Gastroesophageal sphincter (tissue), 2 donors: ENCODE measurements around the gene TTLL13.

Experiments used
- EP300 ChIP-seq: sonication (generic); formaldehyde crosslinking; IDR thresholded peaks from one replicate; pipeline ENCODE4 v1.6.1; 2017; ENCODE audit warnings: antibody characterized with exemption, mild to moderate bottlenecking
- POLR2A ChIP-seq, 2 donors: fragments of 450-650 bp; IDR thresholded peaks; one replicate each; pipeline ENCODE4 v1.6.1; 2017; ENCODE audit warnings: antibody characterized with exemption in 2 of 2, mild to moderate bottlenecking in 2 of 2, moderate library complexity in 1 of 2
- POLR2AphosphoS5 ChIP-seq: sonication (generic); formaldehyde crosslinking; IDR thresholded peaks from one replicate; pipeline ENCODE4 v1.6.1; 2017; ENCODE audit warnings: antibody characterized with exemption

- TF ChIP-seq POLR2A (IDR thresholded peaks at IDR 0.05) (no peak), EP300 (no peak), POLR2AphosphoS5 (no peak)
Observed at GRCh38 chr15:90205050-90205848, 44.1 kb upstream of the TTLL13 start.
